Loucy (cell line): ENCODE data around the gene ROMO1.

ENCODE experiments used
- H2AFZ ChIP-seq: fragments of 200-600 bp; sonication (generic); 2 replicates; pipeline ENCODE4 v1.6.0; 2016; ENCODE audit warnings: antibody characterized with exemption, mild to moderate bottlenecking, low read length, moderate library complexity
- H3F3A ChIP-seq: fragments of 200-600 bp; 2 replicates; pipeline ENCODE4 v1.6.0; 2016; ENCODE audit warnings: antibody characterized with exemption, low read depth, mild to moderate bottlenecking
- H3K27me3 ChIP-seq: fragments of 200-600 bp; sonication (generic); 2 replicates; pipeline ENCODE4 v1.6.1; 2014; ENCODE audit warnings: low read length, mild to moderate bottlenecking; ENCODE audit not compliant: insufficient read depth, poor library complexity, severe bottlenecking
- H3K36me3 ChIP-seq: fragments of 200-600 bp; sonication (generic); 2 replicates; pipeline ENCODE4 v1.6.1; 2016; ENCODE audit warnings: low read length; ENCODE audit not compliant: insufficient read depth
- H3K4me1 ChIP-seq: fragments of 200-600 bp; sonication (generic); 2 replicates; pipeline ENCODE4 v1.5.1; 2014; ENCODE audit warnings: low read length, mild to moderate bottlenecking; ENCODE audit not compliant: insufficient read depth, poor library complexity, severe bottlenecking
- H3K4me2 ChIP-seq: fragments of 200-600 bp; sonication (generic); 2 replicates; pipeline ENCODE4 v1.6.0; 2014; ENCODE audit warnings: antibody characterized with exemption, low read length, low read depth, mild to moderate bottlenecking; ENCODE audit not compliant: poor library complexity, severe bottlenecking
- H3K4me3 ChIP-seq: fragments of 200-600 bp; sonication (generic); 2 replicates; pipeline ENCODE4 v1.5.1; 2014; ENCODE audit warnings: low read length, mild to moderate bottlenecking, mixed read lengths; ENCODE audit not compliant: poor library complexity, severe bottlenecking
- H3K79me2 ChIP-seq: fragments of 200-600 bp; sonication (generic); 2 replicates; pipeline ENCODE4 v1.6.1; 2014; ENCODE audit warnings: low read length; ENCODE audit not compliant: insufficient read depth
- H3K9ac ChIP-seq: fragments of 200-600 bp; sonication (generic); 2 replicates; pipeline ENCODE4 v1.6.0; 2014; ENCODE audit warnings: mild to moderate bottlenecking, low read depth, low read length, moderate library complexity; ENCODE audit not compliant: poor library complexity, severe bottlenecking
- H3K9me2 ChIP-seq: fragments of 200-600 bp; sonication (generic); replicated peaks from 2 replicates; pipeline ENCODE4 v1.6.1; 2016; ENCODE audit warnings: low read depth, low read length, mixed read lengths
- H3K9me3 ChIP-seq: fragments of 200-600 bp; sonication (generic); 2 replicates; pipeline ENCODE4 v1.6.1; 2014; ENCODE audit warnings: mild to moderate bottlenecking, antibody characterized with exemption, low read length, low read depth; ENCODE audit not compliant: insufficient read depth
- H4K20me1 ChIP-seq: fragments of 200-600 bp; sonication (generic); 2 replicates; pipeline ENCODE4 v1.6.0; 2014; ENCODE audit warnings: antibody characterized with exemption, low read length, mild to moderate bottlenecking; ENCODE audit not compliant: insufficient read depth, poor library complexity, severe bottlenecking
- CTCF ChIP-seq: fragments of 200-600 bp; sonication (generic); conservative IDR thresholded peaks from 2 replicates; pipeline ENCODE4 v1.5.1; 2014; ENCODE audit warnings: mild to moderate bottlenecking, antibody characterized with exemption, low read length
- EZH2phosphoT487 ChIP-seq: fragments of 200-600 bp; IDR thresholded peaks from 2 replicates; pipeline ENCODE4 v1.6.1; 2018; ENCODE audit warnings: antibody characterized with exemption, mild to moderate bottlenecking, moderate library complexity, borderline replicate concordance

Gene ROMO1

DNA sequence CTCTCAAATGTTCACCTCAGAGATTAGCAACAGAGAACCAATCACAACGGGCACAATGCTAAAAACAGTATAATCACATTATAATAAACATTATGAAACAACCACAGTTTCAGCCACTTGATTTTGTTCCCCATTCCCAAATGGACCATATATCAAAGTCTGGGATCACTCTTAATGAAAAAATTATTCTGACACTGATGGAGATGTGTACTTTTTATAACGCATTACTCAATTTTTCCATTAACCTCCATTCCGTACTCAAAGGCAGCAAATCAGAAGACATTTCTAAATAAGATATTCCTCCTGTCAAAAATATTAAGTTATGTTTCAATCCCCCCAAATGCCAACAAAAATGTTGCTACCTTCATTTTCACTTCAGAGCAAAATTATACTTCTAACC lies 37.3 kb upstream of the ROMO1 start:
- H3K36me3 ChIP-seq: no peaks in the 10 kb centered on the region
- H3K9me2 ChIP-seq: no peaks in the 10 kb centered on the region
- H3K4me2 ChIP-seq: peak overlapping the region; percentile 98
- no peak for TF ChIP-seq CTCF
- no peak for TF ChIP-seq EZH2phosphoT487
- H4K20me1 ChIP-seq: peaks cover 76% of the 10 kb centered on the region
- peaks cover 80% of the 10 kb centered on the region for H3K79me2 ChIP-seq
- H3K4me1 ChIP-seq: peaks cover 47% of the 10 kb centered on the region
- H3F3A ChIP-seq: no peaks in the 10 kb centered on the region
- H3K4me3 ChIP-seq: peak overlapping the region; percentile 98
- peak overlapping the region; percentile 98 for H3K9ac ChIP-seq
- H3K9me3 ChIP-seq: no peaks in the 10 kb centered on the region
- no peak overlapping the region for H2AFZ ChIP-seq
- no peaks in the 10 kb centered on the region for H3K27me3 ChIP-seq

GRCh38 chr20:35662551-35662950 lies 36.7 kb upstream of the ROMO1 start:
- Histone ChIP-seq H3F3A (no peaks in the 10 kb centered on the region), H3K9me2 (no peaks in the 10 kb centered on the region), H3K36me3 (no peaks in the 10 kb centered on the region), H3K9ac (peak overlapping the region; percentile 98), H4K20me1 (peaks cover 69% of the 10 kb centered on the region), H3K27me3 (no peaks in the 10 kb centered on the region), H3K9me3 (no peaks in the 10 kb centered on the region), H3K4me3 (peak overlapping the region; percentile 98), H2AFZ (no peak overlapping the region), H3K4me1 (peaks cover 41% of the 10 kb centered on the region), H3K79me2 (peaks cover 73% of the 10 kb centered on the region), H3K4me2 (peak overlapping the region; percentile 98)
- no peak for TF ChIP-seq CTCF
- TF ChIP-seq EZH2phosphoT487: no peak

DNA sequence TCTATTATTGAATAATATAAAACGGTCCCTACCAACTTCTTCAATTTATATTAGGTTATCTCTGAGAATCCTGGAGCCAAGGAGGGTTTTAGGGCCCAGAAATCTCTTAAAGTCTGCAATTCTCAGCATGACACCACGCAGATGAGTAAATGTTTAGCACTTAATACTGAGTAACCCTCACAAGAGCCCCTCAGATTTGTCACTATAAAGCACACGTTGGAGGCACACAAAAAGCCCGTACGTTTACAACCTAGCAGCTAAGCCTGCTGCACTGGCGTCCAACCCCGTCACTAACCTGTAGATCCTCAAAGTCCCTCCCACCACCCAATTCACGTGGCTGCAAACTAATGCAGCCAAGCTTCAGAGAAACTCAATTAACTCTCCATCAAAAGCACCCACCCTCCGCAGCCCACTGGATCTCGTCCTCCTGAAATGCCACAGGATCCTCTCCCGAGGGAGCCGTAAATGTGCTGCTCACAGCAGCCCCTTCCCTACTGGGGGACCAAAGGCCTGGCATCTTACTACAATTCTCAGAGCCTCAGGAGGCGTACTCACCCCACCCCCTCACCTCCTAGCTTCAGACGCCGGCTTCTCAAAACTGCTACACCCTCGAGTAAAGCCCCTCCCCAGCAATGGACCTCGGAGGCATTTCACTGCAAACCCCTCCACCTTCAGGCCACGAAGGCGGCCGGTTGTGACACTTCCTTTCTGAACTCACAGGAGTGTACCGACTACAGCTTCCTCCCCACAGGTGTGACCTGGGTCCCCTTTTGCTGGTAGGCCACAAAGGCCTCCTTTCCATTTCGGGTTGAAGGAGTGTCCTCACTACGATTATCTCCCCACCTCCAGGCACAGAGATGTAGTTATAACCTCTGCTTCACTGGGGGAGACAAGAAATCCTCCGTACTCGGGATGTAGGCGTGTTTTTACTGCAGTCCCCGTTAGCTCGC lies 35.4 kb upstream of the ROMO1 start:
- Histone ChIP-seq H3K27me3 (no peaks in the 10 kb centered on the region), H3K9me3 (no peaks in the 10 kb centered on the region), H4K20me1 (peaks cover 57% of the 10 kb centered on the region), H3K79me2 (peaks cover 61% of the 10 kb centered on the region), H2AFZ (peak overlapping the region; percentile 49), H3K9ac (peak overlapping the region; percentile 98), H3K4me3 (peak overlapping the region; percentile 98), H3K36me3 (no peaks in the 10 kb centered on the region; the same call in 1 of the 2 replicates), H3F3A (no peaks in the 10 kb centered on the region), H3K4me1 (peaks cover 40% of the 10 kb centered on the region), H3K4me2 (peak overlapping the region; percentile 98), H3K9me2 (no peaks in the 10 kb centered on the region)
- TF ChIP-seq EZH2phosphoT487 (no peak), CTCF (no peak)
